ENCODE measurements around the gene MINDY4B.

Gene MINDY4B

GRCh38 chr3:150843241-150843640 is 62.0 kb downstream of the MINDY4B start:
- no peak for FAIRE-seq

GRCh38 chr3:150840802-150841515 is 64.3 kb downstream of the MINDY4B start:
- FAIRE-seq: no peak

- no peak for FAIRE-seq
These were observed 74.5 kb downstream of the MINDY4B start for GRCh38 chr3:150830745-150831144.

GRCh38 chr3:150830094-150830681 is 75.1 kb downstream of the MINDY4B start:
- FAIRE-seq: no peak

- no peak for FAIRE-seq
These were observed 75.8 kb downstream of the MINDY4B start for GRCh38 chr3:150829408-150829807.

GRCh38 chr3:150828997-150829396 is 76.2 kb downstream of the MINDY4B start:
- no peak for FAIRE-seq

GRCh38 chr3:150828261-150828660 is 77.0 kb downstream of the MINDY4B start:
- no peak for FAIRE-seq

GRCh38 chr3:150826466-150827282 is 78.6 kb downstream of the MINDY4B start:
- no peak for FAIRE-seq

- no peak for FAIRE-seq
These were observed 79.3 kb downstream of the MINDY4B start for GRCh38 chr3:150825916-150826377.

- no peak for FAIRE-seq
These were observed 79.9 kb downstream of the MINDY4B start for GRCh38 chr3:150825192-150825915.

- FAIRE-seq: no peak
These were observed 82.0 kb downstream of the MINDY4B start for GRCh38 chr3:150823277-150823676.

- FAIRE-seq: no peak
These were observed 82.6 kb downstream of the MINDY4B start for GRCh38 chr3:150822636-150823035.

All from TTC549 (cell line).